ENCODE measurements around the gene PTCD1. TPM values are rescaled to one million over a fixed set of nuclear protein-coding genes. Genes with fewer than 3 reads are reported as not detected.

The PTCD1 gene
- total and polyA plus RNA-seq, 9 of the 15 experiments (the other 6 are each of a cell fraction or from before 2014, with no cell fraction given), result 0.46 to 17.1 (median 6.2) TPM

DNA sequence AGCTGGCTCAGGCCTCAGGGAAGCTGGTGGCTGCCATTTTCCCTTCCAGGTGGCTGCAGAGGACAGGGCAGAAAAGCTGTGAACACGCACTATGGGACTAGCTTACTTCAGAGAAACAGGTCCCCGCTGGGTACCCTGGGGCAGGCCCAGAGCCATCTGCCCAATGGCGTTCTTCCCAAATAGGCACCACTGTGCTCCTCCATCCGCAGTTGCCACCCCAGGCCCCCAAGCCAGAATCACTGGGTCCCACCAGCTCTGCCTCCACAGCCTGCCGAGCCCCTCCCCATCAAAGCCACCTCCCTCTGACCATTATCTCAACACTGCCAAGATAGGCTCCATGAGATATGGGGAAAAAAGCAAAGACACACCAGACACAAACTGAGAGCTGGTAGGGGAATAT is 18.4 kb downstream of the PTCD1 start:
- no peak for TF ChIP-seq ZNF274 (IDR thresholded peaks at IDR 0.05; ENCODE audit: borderline replicate concordance, low read depth, low read length)
- TF ChIP-seq POLR2G (IDR thresholded peaks at IDR 0.05; ENCODE audit: low read depth, low read length), result peak; percentile 1; the same call in 1 of the 2 replicates
- TF ChIP-seq SUPT5H (IDR thresholded peaks at IDR 0.05), result 0 out of 2 replicates have a peak, but pooled peaks have one; percentile 16
- TF ChIP-seq, protein P1, sequence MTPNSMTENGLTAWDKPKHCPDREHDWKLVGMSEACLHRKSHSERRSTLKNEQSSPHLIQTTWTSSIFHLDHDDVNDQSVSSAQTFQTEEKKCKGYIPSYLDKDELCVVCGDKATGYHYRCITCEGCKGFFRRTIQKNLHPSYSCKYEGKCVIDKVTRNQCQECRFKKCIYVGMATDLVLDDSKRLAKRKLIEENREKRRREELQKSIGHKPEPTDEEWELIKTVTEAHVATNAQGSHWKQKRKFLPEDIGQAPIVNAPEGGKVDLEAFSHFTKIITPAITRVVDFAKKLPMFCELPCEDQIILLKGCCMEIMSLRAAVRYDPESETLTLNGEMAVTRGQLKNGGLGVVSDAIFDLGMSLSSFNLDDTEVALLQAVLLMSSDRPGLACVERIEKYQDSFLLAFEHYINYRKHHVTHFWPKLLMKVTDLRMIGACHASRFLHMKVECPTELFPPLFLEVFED (CRISPR knock-in tag; conservative IDR thresholded peaks at IDR 0.05), result peak; percentile 41; the same call in 1 of the 2 replicates
- TF ChIP-seq, protein P2, sequence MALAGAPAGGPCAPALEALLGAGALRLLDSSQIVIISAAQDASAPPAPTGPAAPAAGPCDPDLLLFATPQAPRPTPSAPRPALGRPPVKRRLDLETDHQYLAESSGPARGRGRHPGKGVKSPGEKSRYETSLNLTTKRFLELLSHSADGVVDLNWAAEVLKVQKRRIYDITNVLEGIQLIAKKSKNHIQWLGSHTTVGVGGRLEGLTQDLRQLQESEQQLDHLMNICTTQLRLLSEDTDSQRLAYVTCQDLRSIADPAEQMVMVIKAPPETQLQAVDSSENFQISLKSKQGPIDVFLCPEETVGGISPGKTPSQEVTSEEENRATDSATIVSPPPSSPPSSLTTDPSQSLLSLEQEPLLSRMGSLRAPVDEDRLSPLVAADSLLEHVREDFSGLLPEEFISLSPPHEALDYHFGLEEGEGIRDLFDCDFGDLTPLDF (CRISPR knock-in tag; IDR thresholded peaks at IDR 0.05), result peak; percentile 36; the same call in 1 of the 2 replicates
- peaks cover 9 to 35% of the 10 kb centered on the region in 2 experiments; a peak in 4 of 5 replicates for H3K4me1 ChIP-seq (replicated peaks in 1 of 2; ENCODE audit: control insufficient read depth in 2 of 2, insufficient read depth in 2 of 2, low read length in 2 of 2)
- H3K36me3 ChIP-seq (ENCODE audit: control insufficient read depth, insufficient read depth, low read length), result peaks cover 96% of the 10 kb centered on the region
- in situ Hi-C loops (cut with MboI) (no loop called here), intact Hi-C loops (cut with micrococcal nuclease) (no loop called here)
- ATAC-seq (no peak), FAIRE-seq (no peak), DNase-seq (ENCODE audit: extremely low read depth in 1 of 4, low spot score in 3 of 4) (no peak)
- peak overlapping the region in 1 of 2 experiments; percentile 76; a peak in 2 of 4 replicates for H3K9ac ChIP-seq (ENCODE audit: insufficient read depth in 1 of 2, low read depth in 2 of 2, low read length in 2 of 2)
- peaks cover 14% of the 10 kb centered on the region for H4K20me1 ChIP-seq (replicated peaks; ENCODE audit: control insufficient read depth, insufficient read depth, low read length)
- no peaks in the 10 kb centered on the region for H3K9me3 ChIP-seq (replicated peaks; ENCODE audit: control insufficient read depth, insufficient read depth, low read depth, low read length)
- BruUV-seq (replicated peaks), result no TSS peak
- ChIA-PET CTCF (ENCODE audit: low intra/inter-chr PET ratio) (no interaction called here), POLR2A (interaction anchor here (0.7 to 4.7 kb wide), 5 partner anchors 10 to 1873 kb away, joined by 3 to 53 read pairs (median 3); partner anchors contain the start of genes BUD31, CPSF4, PDAP1 and PTCD1)
- no peak overlapping the region for H2AFZ ChIP-seq (ENCODE audit: low read depth, low read length)
- no peak overlapping the region for H3K4me2 ChIP-seq (ENCODE audit: insufficient read depth, low read length)
- peaks cover 9% of the 10 kb centered on the region; the same call in 1 of the 3 replicates for H3K79me2 ChIP-seq (ENCODE audit: control insufficient read depth, insufficient read depth, low read length)
- 83% methylated on average over 5 of the region's 5 CpGs for WGBS (ENCODE audit: insufficient coverage, low coverage, missing lambda C conversion rate)
- no peak overlapping the region for H3K4me3 ChIP-seq
- no peaks in the 10 kb centered on the region for H3K27me3 ChIP-seq (ENCODE audit: control insufficient read depth in 2 of 2, insufficient read depth in 2 of 2, low read length in 2 of 2)
- H3K27ac ChIP-seq (ENCODE audit: extremely low read depth, low read depth, low read length), result no peak overlapping the region
- peaks cover 8% of the 10 kb centered on the region for H3K9me1 ChIP-seq (ENCODE audit: control insufficient read depth, insufficient read depth, low read length)
